ENCODE data around the gene RGS14. TPM values are rescaled to one million over a fixed set of nuclear protein-coding genes. Genes with fewer than 3 reads are reported as not detected.

The RGS14 gene
- total RNA-seq, 4 donors from 2014 or later: 28.6 to 38.3 (median 37.2) TPM

GRCh38 chr5:177330991-177331842 lies 26.5 kb upstream of the RGS14 start:
- DNase-seq (ENCODE audit: low spot score in 2 of 2): no peak
- 81 to 89% methylated on average over 27 of the region's 27 CpGs for WGBS, 2 donors
- H3K4me3 ChIP-seq (ENCODE audit: low read depth, poor library complexity, severe bottlenecking): no peak overlapping the region
- intact Hi-C loops (cut with DNase I; ENCODE audit: low total_unique reads): no loop called here
- TF ChIP-seq POLR2A (IDR thresholded peaks at IDR 0.05) (no peak), CTCF (IDR thresholded peaks at IDR 0.05) (no peak)

- H3K4me3 ChIP-seq (ENCODE audit: low read depth, poor library complexity, severe bottlenecking): no peak overlapping the region
- intact Hi-C loops (cut with DNase I; ENCODE audit: low total_unique reads): no loop called here
- DNase-seq (ENCODE audit: low spot score in 2 of 2): no peak
- WGBS, 2 donors: 87 to 88% methylated on average over 32 to 34 of the region's 35 CpGs
- TF ChIP-seq POLR2A (IDR thresholded peaks at IDR 0.05): no peak
- TF ChIP-seq CTCF (IDR thresholded peaks at IDR 0.05): no peak
Measured at GRCh38 chr5:177332031-177332895, 25.5 kb upstream of the RGS14 start.

- no peak for TF ChIP-seq POLR2A (IDR thresholded peaks at IDR 0.05)
- TF ChIP-seq CTCF (IDR thresholded peaks at IDR 0.05): no peak
- intact Hi-C loops (cut with DNase I; ENCODE audit: low total_unique reads): no loop called here
- H3K4me3 ChIP-seq (ENCODE audit: low read depth, poor library complexity, severe bottlenecking): no peak overlapping the region
- WGBS, 2 donors: 88 to 94% methylated on average over 7 to 13 of the region's 13 CpGs
- no peak for DNase-seq (ENCODE audit: low spot score in 2 of 2)
Measured at GRCh38 chr5:177332896-177333260, 24.8 kb upstream of the RGS14 start.

- 92 to 94% methylated on average over 14 to 16 of the region's 16 CpGs for WGBS, 2 donors
- no peak overlapping the region for H3K4me3 ChIP-seq (ENCODE audit: low read depth, poor library complexity, severe bottlenecking)
- TF ChIP-seq POLR2A (IDR thresholded peaks at IDR 0.05): no peak
- no peak for TF ChIP-seq CTCF (IDR thresholded peaks at IDR 0.05)
- intact Hi-C loops (cut with DNase I; ENCODE audit: low total_unique reads): no loop called here
- no peak for DNase-seq (ENCODE audit: low spot score in 2 of 2)
Measured at GRCh38 chr5:177333420-177334154, 24.1 kb upstream of the RGS14 start.

- WGBS, 2 donors: 66 to 78% methylated on average over 3 to 15 of the region's 15 CpGs
- intact Hi-C loops (cut with DNase I; ENCODE audit: low total_unique reads): no loop called here
- no peak overlapping the region for H3K4me3 ChIP-seq (ENCODE audit: low read depth, poor library complexity, severe bottlenecking)
- TF ChIP-seq CTCF (IDR thresholded peaks at IDR 0.05): no peak
- TF ChIP-seq POLR2A (IDR thresholded peaks at IDR 0.05): no peak
- DNase-seq (ENCODE audit: low spot score in 2 of 2): no peak
Measured at GRCh38 chr5:177334155-177334551, 23.6 kb upstream of the RGS14 start.

All from lower leg skin (tissue), 4 donors.